ENCODE data around the gene PATJ.
"Not testable (repeated sequence)": the region's sequence is repeated elsewhere in the genome, so short reads cannot be mapped to it uniquely, and the experiment has no call there.

Gene PATJ

GRCh38 chr1:62175568-62176179 is 433.4 kb downstream of the PATJ start:
- peak; percentile 24 for DNase-seq (ENCODE audit: low read depth, low spot score)

GRCh38 chr1:62176597-62177312 is 434.5 kb downstream of the PATJ start:
- no peak for DNase-seq (ENCODE audit: low read depth, low spot score)

- DNase-seq (ENCODE audit: low read depth, low spot score) = no peak
Measured at GRCh38 chr1:62177621-62178020, 435.3 kb downstream of the PATJ start.

GRCh38 chr1:62178372-62178771 is 436.1 kb downstream of the PATJ start:
- DNase-seq (ENCODE audit: low read depth, low spot score) = no peak

- DNase-seq (ENCODE audit: low read depth, low spot score) = not testable (repeated sequence)
Measured at GRCh38 chr1:62180054-62180453, 437.8 kb downstream of the PATJ start.

GRCh38 chr1:62180639-62181038 is 438.4 kb downstream of the PATJ start:
- DNase-seq (ENCODE audit: low read depth, low spot score) = no peak

- no peak for DNase-seq (ENCODE audit: low read depth, low spot score)
Measured at GRCh38 chr1:62181532-62181931, 439.3 kb downstream of the PATJ start.

- DNase-seq (ENCODE audit: low read depth, low spot score) = not testable (repeated sequence)
Measured at GRCh38 chr1:62182157-62182556, 439.9 kb downstream of the PATJ start.

GRCh38 chr1:62183164-62184020 is 441.1 kb downstream of the PATJ start:
- DNase-seq (ENCODE audit: low read depth, low spot score) = not testable (repeated sequence)

- no peak for DNase-seq (ENCODE audit: low read depth, low spot score)
Measured at GRCh38 chr1:62184336-62184735, 442.1 kb downstream of the PATJ start.

- not testable (repeated sequence) for DNase-seq (ENCODE audit: low read depth, low spot score)
Measured at GRCh38 chr1:62185233-62185632, 443.0 kb downstream of the PATJ start.

- no peak for DNase-seq (ENCODE audit: low read depth, low spot score)
Measured at GRCh38 chr1:62185677-62186076, 443.4 kb downstream of the PATJ start.

- no peak for DNase-seq (ENCODE audit: low read depth, low spot score)
Measured at GRCh38 chr1:62187548-62187947, 445.3 kb downstream of the PATJ start.

- no peak for DNase-seq (ENCODE audit: low read depth, low spot score)
Measured at GRCh38 chr1:62188111-62188510, 445.8 kb downstream of the PATJ start.

GRCh38 chr1:62194651-62195544 is 452.6 kb downstream of the PATJ start, which contains the start of gene L1TD1:
L1TD1 (plus strand) TSS chr1:62194849; CDS start chr1:62206629, 11,780 bp downstream.
- DNase-seq (ENCODE audit: low read depth, low spot score) = no peak

GRCh38 chr1:62196086-62196690 is 453.9 kb downstream of the PATJ start:
- no peak for DNase-seq (ENCODE audit: low read depth, low spot score)

GRCh38 chr1:62198069-62198780 is 455.9 kb downstream of the PATJ start:
- no peak for DNase-seq (ENCODE audit: low read depth, low spot score)

- no peak for DNase-seq (ENCODE audit: low read depth, low spot score)
Measured at GRCh38 chr1:62198781-62199125, 456.5 kb downstream of the PATJ start.

GRCh38 chr1:62207187-62207586 is 464.9 kb downstream of the PATJ start:
- no peak for DNase-seq (ENCODE audit: low read depth, low spot score)

- DNase-seq (ENCODE audit: low read depth, low spot score) = no peak
Measured at GRCh38 chr1:62208087-62208486, 465.8 kb downstream of the PATJ start.
